ENCODE data around the gene MDFIC.

- no peak for TF ChIP-seq POLR2AphosphoS5 (IDR thresholded peaks at IDR 0.05; ENCODE audit: low read depth)
- no peak for TF ChIP-seq CTCF (conservative IDR thresholded peaks at IDR 0.05; ENCODE audit: low read depth in 2 of 2)
- TF ChIP-seq EZH2 (IDR thresholded peaks at IDR 0.05; ENCODE audit: low read depth, unreplicated experiment): no peak
- TF ChIP-seq EZH2phosphoT487 (IDR thresholded peaks at IDR 0.05; ENCODE audit: unreplicated experiment): no peak
- TF ChIP-seq, protein P1, sequence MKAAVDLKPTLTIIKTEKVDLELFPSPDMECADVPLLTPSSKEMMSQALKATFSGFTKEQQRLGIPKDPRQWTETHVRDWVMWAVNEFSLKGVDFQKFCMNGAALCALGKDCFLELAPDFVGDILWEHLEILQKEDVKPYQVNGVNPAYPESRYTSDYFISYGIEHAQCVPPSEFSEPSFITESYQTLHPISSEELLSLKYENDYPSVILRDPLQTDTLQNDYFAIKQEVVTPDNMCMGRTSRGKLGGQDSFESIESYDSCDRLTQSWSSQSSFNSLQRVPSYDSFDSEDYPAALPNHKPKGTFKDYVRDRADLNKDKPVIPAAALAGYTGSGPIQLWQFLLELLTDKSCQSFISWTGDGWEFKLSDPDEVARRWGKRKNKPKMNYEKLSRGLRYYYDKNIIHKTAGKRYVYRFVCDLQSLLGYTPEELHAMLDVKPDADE (IDR thresholded peaks at IDR 0.05): no peak
- no peak for TF ChIP-seq REST (IDR thresholded peaks at IDR 0.05; ENCODE audit: unreplicated experiment)
- TF ChIP-seq JUNB (IDR thresholded peaks at IDR 0.05; ENCODE audit: unreplicated experiment): no peak
Observed at GRCh38 chr7:114937446-114937845, 15.6 kb downstream of the MDFIC start.
